DND-41 (cell line): Measurements from ENCODE around the gene LETM1.

ENCODE experiments used
- CTCF ChIP-seq: IDR thresholded peaks from 2 replicates; pipeline ENCODE4 v1.5.1; 2012; ENCODE audit warnings: borderline replicate concordance, low read length, moderate library complexity, mild to moderate bottlenecking; ENCODE audit not compliant: poor library complexity, severe bottlenecking; ENCODE audit errors: extremely low read depth
- EZH2 ChIP-seq: IDR thresholded peaks from 3 replicates; pipeline ENCODE4 v1.6.1; 2012; ENCODE audit warnings: borderline replicate concordance, low read depth, mild to moderate bottlenecking, moderate library complexity, low read length, inconsistent platforms; ENCODE audit not compliant: severe bottlenecking

GRCh38 chr4:1902243-1902642, 46.3 kb upstream of the LETM1 start:
- TF ChIP-seq CTCF (no peak), EZH2 (no peak)
